ENCODE results near the gene USH2A.

Gene USH2A

GRCh38 chr1:216270086-216270773, 153.0 kb downstream of the USH2A start:
- no peak for DNase-seq

DNA sequence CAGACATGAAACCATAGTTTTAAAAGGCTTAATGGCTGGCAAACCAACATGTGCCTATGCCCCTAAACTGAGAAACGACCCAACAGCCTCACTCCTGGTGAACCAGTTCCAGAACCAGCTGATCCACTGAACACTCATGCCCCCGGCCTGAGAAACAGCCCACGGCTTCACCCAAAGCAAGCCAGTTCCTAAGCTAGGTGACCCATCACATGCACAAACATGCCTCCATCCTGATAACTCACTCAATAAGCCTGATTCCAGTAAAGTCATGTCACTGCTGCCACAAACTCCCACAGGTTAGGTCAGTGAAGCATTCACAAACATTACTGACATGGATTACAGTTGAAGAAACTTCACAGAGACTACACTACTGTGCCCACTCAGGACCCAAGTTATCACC, 161.6 kb downstream of the USH2A start:
- no peak for DNase-seq

GRCh38 chr1:216258856-216259255, 164.4 kb downstream of the USH2A start:
- DNase-seq, result no peak

DNA sequence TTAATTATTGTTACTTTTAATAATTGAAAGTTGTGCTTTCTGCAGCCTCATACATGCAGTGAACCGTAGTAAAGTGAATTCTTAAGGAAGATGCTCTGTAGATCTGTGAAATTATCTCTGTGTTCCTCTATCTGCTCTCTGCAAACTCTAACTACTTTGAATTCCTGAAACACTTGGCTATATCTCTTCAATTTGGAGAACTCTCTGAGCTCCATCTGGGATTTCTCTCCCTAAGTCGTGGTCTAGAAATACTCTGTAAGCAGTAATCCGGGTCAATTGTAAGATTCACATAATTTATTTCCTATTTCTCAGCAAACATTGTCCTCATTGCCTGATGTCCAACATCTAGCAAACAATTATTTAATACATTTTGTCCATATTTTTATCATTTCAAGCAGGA, 164.9 kb downstream of the USH2A start:
- no peak for DNase-seq

GRCh38 chr1:216250861-216251260, 172.4 kb downstream of the USH2A start:
- no peak for DNase-seq

DNA sequence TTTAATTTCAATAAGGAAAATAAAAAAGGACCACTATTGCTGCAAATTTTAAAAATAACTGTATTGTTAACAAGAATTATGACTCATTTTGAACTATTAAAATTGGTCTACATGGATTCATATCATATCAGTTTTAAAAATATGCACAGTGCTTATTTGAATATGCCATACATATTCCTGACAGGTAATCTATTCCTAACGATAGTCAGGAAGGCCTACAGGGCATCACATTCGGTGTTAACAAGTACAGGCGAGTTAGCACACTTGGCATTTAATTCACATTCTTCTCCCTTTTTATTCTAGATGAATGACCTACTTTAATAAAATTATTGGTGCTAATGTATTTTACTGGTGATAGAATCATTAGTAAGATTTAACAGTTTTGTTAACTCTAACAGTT, 174.6 kb downstream of the USH2A start:
- no peak for DNase-seq

DNA sequence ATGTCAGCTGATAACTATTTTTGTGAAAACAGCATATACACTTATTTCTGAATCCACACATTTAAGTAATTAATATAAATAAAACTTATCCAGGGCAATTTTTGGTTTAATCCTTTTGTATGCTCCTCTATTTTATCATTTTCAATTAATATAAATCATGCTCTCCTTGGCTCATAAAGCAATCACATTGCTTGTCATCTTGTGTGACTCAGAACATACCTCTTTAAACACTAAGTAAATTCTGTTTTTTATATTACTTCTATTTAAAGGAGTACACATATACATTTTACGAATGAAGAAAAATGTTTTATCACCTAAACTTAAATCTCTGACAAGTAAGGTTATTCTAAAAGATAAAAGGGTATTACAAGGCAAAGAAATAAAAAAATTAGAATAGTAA, 175.3 kb downstream of the USH2A start:
- no peak for DNase-seq

- no peak for DNase-seq
These were observed 176.6 kb downstream of the USH2A start for GRCh38 chr1:216246577-216247203.

GRCh38 chr1:216238844-216239243, 184.4 kb downstream of the USH2A start:
- no peak for DNase-seq

DNA sequence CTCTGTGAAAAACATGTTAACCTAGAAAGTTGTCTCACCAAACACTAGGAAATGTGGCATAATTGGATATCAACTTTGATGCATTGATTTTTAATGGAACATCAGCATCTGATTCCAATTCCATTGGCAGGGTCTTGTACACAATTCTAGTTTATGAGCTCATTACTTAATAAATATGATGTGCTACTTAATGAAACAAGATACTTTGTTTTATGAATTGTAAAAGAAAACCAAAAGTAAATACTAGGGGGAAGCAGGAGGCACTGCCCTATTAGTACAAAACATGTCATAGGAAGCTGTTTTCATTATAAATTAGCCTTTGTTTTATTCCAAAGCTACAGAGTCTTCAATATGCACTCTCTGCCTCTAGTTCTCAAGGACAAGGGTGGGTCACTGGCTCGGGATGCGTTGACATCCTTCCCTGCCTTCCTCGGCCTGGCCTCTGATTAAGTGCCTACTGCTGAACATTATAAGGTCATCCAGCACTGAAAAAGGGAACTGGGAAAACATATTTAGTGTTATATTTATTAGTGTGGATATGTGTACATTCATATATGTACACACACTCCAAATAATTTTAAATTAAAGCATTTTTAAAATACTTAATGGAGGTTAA, 185.2 kb downstream of the USH2A start:
- no peak for DNase-seq

GRCh38 chr1:216224233-216224632, 199.0 kb downstream of the USH2A start:
- DNase-seq, result no peak

- no peak for DNase-seq
These were observed 199.8 kb downstream of the USH2A start for GRCh38 chr1:216223486-216223885.

GRCh38 chr1:216222288-216222687, 201.0 kb downstream of the USH2A start:
- DNase-seq, result no peak

- no peak for DNase-seq
These were observed 202.0 kb downstream of the USH2A start for GRCh38 chr1:216221260-216221700.

DNA sequence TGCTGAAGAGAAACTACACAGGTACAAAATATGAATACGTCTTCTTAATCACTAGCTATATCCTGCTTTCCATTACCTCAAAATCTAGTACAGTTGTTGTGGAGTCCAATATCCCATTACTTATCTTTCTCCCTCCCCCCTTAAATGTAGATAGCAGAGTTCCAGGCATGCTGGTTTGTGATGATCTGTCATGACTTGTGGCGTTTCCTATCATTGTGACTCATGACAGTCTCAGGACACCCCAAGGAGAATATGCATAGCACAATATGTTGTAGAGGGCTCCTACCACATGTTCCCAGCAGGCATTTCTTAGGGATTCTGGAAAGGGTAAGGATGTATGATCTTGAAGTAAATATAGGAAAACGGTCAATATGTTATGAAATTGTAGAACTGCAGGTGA, 206.9 kb downstream of the USH2A start:
- DNase-seq, result no peak

DNA sequence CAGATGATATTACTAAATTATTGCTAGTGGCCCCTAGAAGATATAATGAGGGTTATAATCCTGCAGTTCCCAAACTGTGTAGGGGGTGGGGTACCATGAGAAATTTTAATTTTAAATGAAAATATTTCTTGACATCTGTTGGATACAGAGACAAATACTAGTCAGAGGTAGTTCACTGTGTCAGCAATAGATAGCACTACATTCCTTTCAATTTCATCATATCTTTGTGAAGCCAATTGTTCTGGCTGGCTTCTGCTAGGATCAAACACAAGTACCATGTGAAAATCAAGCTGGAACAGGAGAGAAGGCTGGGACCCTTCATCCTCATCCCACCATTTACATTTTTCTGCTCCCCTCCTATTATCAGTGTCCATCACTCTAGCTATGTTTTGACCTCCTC, 208.1 kb downstream of the USH2A start:
- no peak for DNase-seq

- no peak for DNase-seq
These were observed 210.4 kb downstream of the USH2A start for GRCh38 chr1:216212826-216213225.

GRCh38 chr1:216210081-216210480, 213.2 kb downstream of the USH2A start:
- DNase-seq, result no peak

DNA sequence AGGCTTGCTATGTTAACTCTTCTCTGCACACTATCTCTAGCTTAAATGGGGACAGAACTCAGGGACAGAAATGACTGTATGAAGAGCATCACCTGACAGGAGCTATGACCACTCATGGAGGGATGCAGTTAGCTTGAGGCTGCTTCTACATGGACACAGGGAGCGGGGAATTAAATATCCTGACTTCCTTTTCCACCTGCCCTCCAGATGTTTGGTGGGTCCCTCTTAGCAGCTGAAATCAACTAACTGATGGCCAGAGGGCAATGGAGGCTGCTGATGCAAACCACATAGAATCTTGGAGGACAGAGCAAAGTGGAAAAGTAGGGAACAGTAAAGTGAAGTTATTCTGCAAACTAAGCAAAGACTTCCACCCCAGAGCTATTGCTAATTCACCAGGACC, 214.1 kb downstream of the USH2A start:
- no peak for DNase-seq

- no peak for DNase-seq
These were observed 216.1 kb downstream of the USH2A start for GRCh38 chr1:216207154-216207553.

GRCh38 chr1:216205176-216205575, 218.1 kb downstream of the USH2A start:
- no peak for DNase-seq

- no peak for DNase-seq
These were observed 221.3 kb downstream of the USH2A start for GRCh38 chr1:216201946-216202345.

GRCh38 chr1:216200941-216201340, 222.3 kb downstream of the USH2A start:
- DNase-seq, result no peak

- no peak for DNase-seq
These were observed 228.5 kb downstream of the USH2A start for GRCh38 chr1:216194721-216195120.

Measured in activated CD8-positive, alpha-beta memory T cell treated with anti-CD3 and anti-CD28 coated beads, Interleukin-2, amount 50 U/mL, for 4 hours (primary cell).